Measurements from ENCODE around the gene CDON. TPM values are rescaled to one million over a fixed set of nuclear protein-coding genes. Genes with fewer than 3 reads are reported as not detected.

Gene CDON
- total and polyA plus RNA-seq, 2 of the 13 experiments (the other 11 are each of a cell fraction or from before 2014, with no cell fraction given): 9.6 to 12.8 TPM

DNA sequence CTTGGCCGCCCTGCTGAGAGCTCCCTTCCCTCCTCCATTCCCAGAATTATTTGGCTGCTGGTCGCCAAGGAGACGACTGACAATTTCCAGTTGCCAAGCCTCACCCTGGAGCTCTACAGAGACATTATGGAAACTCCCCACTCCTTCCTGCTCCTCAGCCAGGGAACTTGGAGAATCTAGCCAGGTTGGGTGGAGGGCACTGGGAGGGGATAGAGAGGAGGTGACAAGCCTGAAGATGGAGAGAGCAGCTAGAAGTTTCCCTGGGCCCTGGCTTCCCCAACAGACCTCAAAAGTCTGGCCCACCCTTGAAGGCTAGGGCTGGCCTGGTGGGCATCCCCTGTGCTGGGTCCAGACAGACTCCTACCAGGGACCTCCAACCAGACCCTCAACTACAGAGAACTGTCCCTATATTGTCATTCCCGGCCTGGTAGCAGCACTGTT, 123.6 kb downstream of the CDON start:
- no peaks in the 10 kb centered on the region for H3K27me3 ChIP-seq (ENCODE audit: control insufficient read depth in 1 of 2, insufficient read depth in 2 of 2, low read length in 2 of 2)
- no peak overlapping the region for H3K27ac ChIP-seq (ENCODE audit: extremely low read length, insufficient read depth, low read length)
- FAIRE-seq (no peak), ATAC-seq (no peak), DNase-seq (ENCODE audit: low spot score) (no peak)
- no peaks in the 10 kb centered on the region for H4K20me1 ChIP-seq (ENCODE audit: insufficient read depth, low read length)
- POLR2A ChIA-PET: no interaction called here
- H3K4me1 ChIP-seq (ENCODE audit: insufficient read depth, low read length): peaks cover 47% of the 10 kb centered on the region
- CTCF ChIA-PET (ENCODE audit: low intra/inter-chr PET ratio, low total read pairs): no interaction called here
- H3K79me2 ChIP-seq (ENCODE audit: insufficient read depth, low read length): no peaks in the 10 kb centered on the region
- no peak overlapping the region for H3K9ac ChIP-seq (ENCODE audit: insufficient read depth, low read depth, low read length)
- H3K4me3 ChIP-seq (replicated peaks in 1 of 3; ENCODE audit: insufficient read depth in 1 of 3, low read depth in 2 of 3, low read length in 3 of 3): no peak overlapping the region
- H2AFZ ChIP-seq (ENCODE audit: low read length): no peak overlapping the region
- intact Hi-C loops (cut with micrococcal nuclease; ENCODE audit: unreplicated experiment): no loop called here
- no peak overlapping the region for H3K4me2 ChIP-seq (ENCODE audit: low read depth, low read length)
- no TSS peak for BruUV-seq (replicated peaks)
- TF ChIP-seq TSC22D2 (CRISPR knock-in tag; IDR thresholded peaks at IDR 0.05; ENCODE audit: borderline replicate concordance): no peak
- no peak for TF ChIP-seq SIN3B (IDR thresholded peaks at IDR 0.05; ENCODE audit: low read length)
- no peak for TF ChIP-seq KLF16 (CRISPR knock-in tag; IDR thresholded peaks at IDR 0.05)
- H3K36me3 ChIP-seq (replicated peaks in 1 of 2; ENCODE audit: control insufficient read depth in 1 of 2, insufficient read depth in 2 of 2, low read length in 2 of 2): no peaks in the 10 kb centered on the region
- no peaks in the 10 kb centered on the region for H3K9me3 ChIP-seq (ENCODE audit: low read length)
- WGBS (ENCODE audit: low lambda C conversion rate): 67% methylated on average over 3 of the region's 4 CpGs
- in situ Hi-C loops (cut with HindIII; ENCODE audit: extremely low pct_ligation_motif_present, low pct_unique_long_range_greater_than_20kb): no loop called here

DNA sequence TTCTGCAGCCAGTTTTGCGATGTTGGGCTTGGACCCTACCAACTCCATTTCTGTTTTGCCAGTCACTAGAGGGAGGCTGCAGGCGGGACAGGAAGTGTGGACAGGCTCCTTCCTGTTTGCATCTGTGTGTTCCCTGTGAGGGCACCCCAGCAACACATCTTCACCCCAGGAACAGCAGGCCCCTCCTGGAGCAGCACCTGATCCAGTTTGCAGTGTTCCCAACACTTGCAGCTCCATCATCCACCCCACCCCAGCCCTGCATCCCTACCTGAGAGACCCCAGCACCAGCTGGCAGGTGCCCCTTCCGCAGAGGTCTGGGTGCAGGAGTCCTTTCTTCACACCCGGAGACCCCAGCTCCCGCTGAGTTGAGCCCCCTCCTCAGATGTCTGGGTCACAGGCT, 124.2 kb downstream of the CDON start:
- Histone ChIP-seq H3K4me2 (ENCODE audit: low read depth, low read length) (no peak overlapping the region), H3K27ac (ENCODE audit: extremely low read length, insufficient read depth, low read length) (no peak overlapping the region), H4K20me1 (ENCODE audit: insufficient read depth, low read length) (no peaks in the 10 kb centered on the region), H3K9me3 (ENCODE audit: low read length) (no peaks in the 10 kb centered on the region), H3K79me2 (ENCODE audit: insufficient read depth, low read length) (no peaks in the 10 kb centered on the region), H3K9ac (ENCODE audit: insufficient read depth, low read depth, low read length) (no peak overlapping the region), H3K4me1 (ENCODE audit: insufficient read depth, low read length) (peaks cover 46% of the 10 kb centered on the region), H3K4me3 (replicated peaks in 1 of 3; ENCODE audit: insufficient read depth in 1 of 3, low read depth in 2 of 3, low read length in 3 of 3) (no peak overlapping the region), H3K36me3 (replicated peaks in 1 of 2; ENCODE audit: control insufficient read depth in 1 of 2, insufficient read depth in 2 of 2, low read length in 2 of 2) (no peaks in the 10 kb centered on the region), H3K27me3 (ENCODE audit: control insufficient read depth in 1 of 2, insufficient read depth in 2 of 2, low read length in 2 of 2) (no peaks in the 10 kb centered on the region), H2AFZ (ENCODE audit: low read length) (peak overlapping the region; percentile 52)
- WGBS (ENCODE audit: low lambda C conversion rate): 66% methylated on average over 5 of the region's 5 CpGs
- in situ Hi-C loops (cut with HindIII; ENCODE audit: extremely low pct_ligation_motif_present, low pct_unique_long_range_greater_than_20kb): no loop called here
- CTCF ChIA-PET (ENCODE audit: low intra/inter-chr PET ratio, low total read pairs): no interaction called here
- intact Hi-C loops (cut with micrococcal nuclease; ENCODE audit: unreplicated experiment): no loop called here
- TF ChIP-seq XBP1 (CRISPR knock-in tag; IDR thresholded peaks at IDR 0.05) (no peak), GABPA (IDR thresholded peaks at IDR 0.05; ENCODE audit: low read depth, low read length) (peak; percentile 53), GABPA (CRISPR knock-in tag; IDR thresholded peaks at IDR 0.05; ENCODE audit: low read depth) (peak; percentile 70)
- no TSS peak for BruUV-seq (replicated peaks)
- POLR2A ChIA-PET: no interaction called here
- no peak for DNase-seq (ENCODE audit: low spot score)
- ATAC-seq: no peak
- no peak for FAIRE-seq

Measured in HepG2 (cell line).